HEK293T (cell line): ENCODE results near the gene LNPK.
"Not testable (repeated sequence)": the region's sequence is repeated elsewhere in the genome, so short reads cannot be mapped to it uniquely, and the experiment has no call there.

Experiments
- CTCF ChIA-PET: fragments of 350-600 bp; formaldehyde crosslinking; extraction: SDS; loops from one replicate; lab custom pipeline; 2021; ENCODE audit warnings: antibody characterized with exemption, inconsistent platforms; lab: Yijun Ruan, JAX
- POLR2A ChIA-PET: fragments of 350-600 bp; formaldehyde crosslinking; extraction: SDS; loops from one replicate; lab custom pipeline; 2020; ENCODE audit warnings: antibody characterized with exemption, inconsistent platforms; lab: Yijun Ruan, JAX
- DNase-seq: peaks from one replicate; pipeline ENCODE4 v3.0.0; 2012; ENCODE audit warnings: mixed read lengths; ENCODE audit errors: extremely low spot score
- ARNT ChIP-seq: fragments of 450-650 bp; IDR thresholded peaks from 2 replicates; pipeline ENCODE4 v1.6.1; 2017; ENCODE audit warnings: mild to moderate bottlenecking
- BHLHE40 ChIP-seq: fragments of 450-650 bp; IDR thresholded peaks from 2 replicates; pipeline ENCODE4 v1.6.1; 2016; ENCODE audit warnings: mild to moderate bottlenecking, moderate library complexity, borderline replicate concordance
- CTBP1 ChIP-seq: fragments of 450-650 bp; IDR thresholded peaks from 2 replicates; pipeline ENCODE4 v1.6.1; 2016; ENCODE audit warnings: borderline replicate concordance
- ELF4 ChIP-seq: fragments of 450-650 bp; IDR thresholded peaks from 2 replicates; pipeline ENCODE4 v1.6.1; 2017; ENCODE audit warnings: antibody characterized with exemption
- FOXA1 ChIP-seq: fragments of 450-650 bp; IDR thresholded peaks from 2 replicates; pipeline ENCODE4 v1.6.1; 2016; ENCODE audit warnings: mild to moderate bottlenecking
- FOXK2 ChIP-seq: fragments of 450-650 bp; IDR thresholded peaks from 2 replicates; pipeline ENCODE4 v1.6.1; 2016; ENCODE audit warnings: mild to moderate bottlenecking
- FOXM1 ChIP-seq: fragments of 450-650 bp; IDR thresholded peaks from 2 replicates; pipeline ENCODE4 v1.6.1; 2017; ENCODE audit warnings: mild to moderate bottlenecking, borderline replicate concordance
- HDGF ChIP-seq: fragments of 450-650 bp; IDR thresholded peaks from 2 replicates; pipeline ENCODE4 v1.6.1; 2017; ENCODE audit warnings: antibody characterized with exemption, borderline replicate concordance
- L3MBTL2 ChIP-seq: fragments of 450-650 bp; conservative IDR thresholded peaks from 2 replicates; pipeline ENCODE4 v1.6.1; 2016; ENCODE audit warnings: mild to moderate bottlenecking
- LEF1 ChIP-seq: fragments of 450-650 bp; IDR thresholded peaks from 2 replicates; pipeline ENCODE4 v1.6.1; 2017; ENCODE audit warnings: mild to moderate bottlenecking, borderline replicate concordance
- NFRKB ChIP-seq: fragments of 450-650 bp; IDR thresholded peaks from 2 replicates; pipeline ENCODE4 v1.6.1; 2016; ENCODE audit warnings: mild to moderate bottlenecking, moderate library complexity
- SP1 ChIP-seq: fragments of 450-650 bp; IDR thresholded peaks from 2 replicates; pipeline ENCODE4 v1.6.1; 2017
- SUZ12 ChIP-seq: fragments of 450-650 bp; IDR thresholded peaks from 2 replicates; pipeline ENCODE4 v1.6.1; 2016; ENCODE audit warnings: mild to moderate bottlenecking
- TARDBP ChIP-seq: fragments of 450-650 bp; IDR thresholded peaks from 2 replicates; pipeline ENCODE4 v1.6.1; 2016
- ZNF384 ChIP-seq: fragments of 450-650 bp; IDR thresholded peaks from 2 replicates; pipeline ENCODE4 v1.6.1; 2016
- TF ChIP-seq, protein P1 (sequence below): fragments of 450-650 bp; IDR thresholded peaks from 2 replicates; pipeline ENCODE4 v1.6.1; 2016

Gene LNPK

DNA sequence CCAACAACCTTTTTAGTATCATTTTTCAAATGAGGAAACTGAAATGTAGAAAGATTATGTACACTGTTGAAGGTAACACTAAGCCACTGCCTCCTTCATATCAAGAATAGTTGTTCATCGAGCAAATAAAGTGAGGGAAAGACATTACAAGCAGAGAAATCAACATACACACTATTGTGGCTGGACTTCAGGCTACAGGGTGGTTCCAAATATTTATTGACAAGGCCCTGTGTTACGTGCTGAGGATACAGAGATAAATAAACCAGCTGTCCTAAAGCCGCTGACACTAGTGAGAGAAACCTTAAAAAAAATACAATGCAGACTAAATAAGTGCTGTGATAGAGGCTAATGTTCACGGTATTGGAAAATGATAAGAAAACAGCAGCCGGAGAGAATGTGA, 1.9 kb upstream of the LNPK start:
- CTCF ChIA-PET: no interaction called here
- TF ChIP-seq, protein P1, sequence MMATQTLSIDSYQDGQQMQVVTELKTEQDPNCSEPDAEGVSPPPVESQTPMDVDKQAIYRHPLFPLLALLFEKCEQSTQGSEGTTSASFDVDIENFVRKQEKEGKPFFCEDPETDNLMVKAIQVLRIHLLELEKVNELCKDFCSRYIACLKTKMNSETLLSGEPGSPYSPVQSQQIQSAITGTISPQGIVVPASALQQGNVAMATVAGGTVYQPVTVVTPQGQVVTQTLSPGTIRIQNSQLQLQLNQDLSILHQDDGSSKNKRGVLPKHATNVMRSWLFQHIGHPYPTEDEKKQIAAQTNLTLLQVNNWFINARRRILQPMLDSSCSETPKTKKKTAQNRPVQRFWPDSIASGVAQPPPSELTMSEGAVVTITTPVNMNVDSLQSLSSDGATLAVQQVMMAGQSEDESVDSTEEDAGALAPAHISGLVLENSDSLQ: no peak
- TF ChIP-seq ZNF384: no peak
- TF ChIP-seq ARNT: no peak
- TF ChIP-seq L3MBTL2: no peak
- POLR2A ChIA-PET: no interaction called here
- no peak for DNase-seq

- no peak for TF ChIP-seq BHLHE40
- TF ChIP-seq SUZ12: no peak
- TF ChIP-seq FOXK2: no peak
- TF ChIP-seq, protein P1: peak; percentile 75
- TF ChIP-seq FOXM1: no peak
- TF ChIP-seq SP1: no peak
- TF ChIP-seq NFRKB: no peak
- TF ChIP-seq ARNT: no peak
- POLR2A ChIA-PET: interaction anchor here (1.0 to 2.7 kb wide), 8 partner anchors 7 to 313 kb away, joined by 3 to 10 read pairs (median 4); no protein-coding TSS in a partner anchor
- DNase-seq: peak; percentile 33
- CTCF ChIA-PET: no interaction called here
These were observed 682 bp upstream of the LNPK start for GRCh38 chr2:176002688-176003210.

DNA sequence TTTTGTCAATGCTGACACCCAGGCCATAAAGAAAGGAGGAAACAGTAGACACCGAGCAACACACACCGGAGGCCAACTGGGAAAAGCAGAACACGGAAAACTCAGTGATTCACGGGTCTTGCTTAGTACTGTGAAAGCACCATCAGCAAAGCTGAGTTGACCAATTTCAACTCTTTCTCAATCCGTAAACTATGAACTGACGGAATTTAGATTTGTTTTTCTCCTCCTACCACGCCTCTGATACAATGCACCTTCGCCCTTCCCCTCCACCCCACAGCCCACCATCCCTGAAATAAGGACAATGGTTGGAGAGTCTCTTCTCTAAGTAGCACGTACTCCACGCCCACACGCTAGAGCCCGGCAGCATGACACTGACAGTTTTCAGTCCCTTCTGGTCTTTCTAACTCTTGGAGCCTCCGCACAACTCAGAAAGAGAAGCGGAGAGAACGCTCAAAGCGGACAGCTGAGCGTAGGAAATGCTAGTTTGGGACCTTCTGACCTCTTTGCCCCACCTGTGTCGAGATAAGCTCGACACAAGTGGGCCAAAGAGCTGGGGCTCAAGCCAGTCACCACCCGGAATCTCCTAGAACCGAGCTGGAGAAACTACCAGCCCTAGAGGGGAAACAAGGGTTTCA, 669 bp downstream of the LNPK start:
- POLR2A ChIA-PET: interaction anchor here (0.6 to 2.7 kb wide), 15 partner anchors 9 to 428 kb away, joined by 3 to 10 read pairs (median 3); partner anchors contain the start of gene HOXD13
- peak; percentile 37 for DNase-seq
- CTCF ChIA-PET: interaction anchor here (1.1 kb wide), 1 partner anchor 311 kb away, joined by 6 read pairs; no protein-coding TSS in a partner anchor
- TF ChIP-seq FOXM1 (no peak), ELF4 (no peak), HDGF (no peak), FOXA1 (no peak), NFRKB (no peak), FOXK2 (no peak), ZNF384 (no peak), L3MBTL2 (no peak), SP1 (no peak)

DNA sequence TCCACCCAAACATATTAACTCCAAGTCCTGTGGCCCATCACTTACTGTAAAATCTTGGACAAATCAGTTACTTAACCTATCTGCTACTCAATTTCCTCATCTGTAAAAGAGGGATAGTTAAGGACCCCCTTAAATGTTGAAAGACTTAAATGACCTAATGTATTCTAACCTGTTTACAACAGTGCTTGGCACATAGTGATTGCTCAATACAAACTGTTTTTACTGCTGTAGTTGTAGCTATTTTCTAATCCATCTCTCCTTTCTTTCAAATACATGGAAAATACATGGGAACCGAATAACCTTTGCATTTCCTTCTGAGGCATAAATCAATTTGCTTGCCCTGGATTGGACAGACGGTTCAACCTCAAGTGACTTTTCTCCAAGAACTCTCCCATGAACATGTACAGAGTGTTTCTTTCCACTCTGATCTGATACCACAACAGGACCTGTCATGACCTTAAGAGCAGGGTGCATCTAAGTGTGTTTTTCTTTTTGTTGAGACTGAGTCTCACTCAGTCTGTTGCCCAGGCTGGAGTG, 2.7 kb downstream of the LNPK start:
- no peak for TF ChIP-seq ZNF384
- TF ChIP-seq SUZ12: no peak
- TF ChIP-seq LEF1: no peak
- TF ChIP-seq BHLHE40: no peak
- TF ChIP-seq, protein P1: peak; percentile 49
- no peak for TF ChIP-seq FOXK2
- no peak for DNase-seq
- ChIA-PET CTCF (no interaction called here), POLR2A (no interaction called here)

DNA sequence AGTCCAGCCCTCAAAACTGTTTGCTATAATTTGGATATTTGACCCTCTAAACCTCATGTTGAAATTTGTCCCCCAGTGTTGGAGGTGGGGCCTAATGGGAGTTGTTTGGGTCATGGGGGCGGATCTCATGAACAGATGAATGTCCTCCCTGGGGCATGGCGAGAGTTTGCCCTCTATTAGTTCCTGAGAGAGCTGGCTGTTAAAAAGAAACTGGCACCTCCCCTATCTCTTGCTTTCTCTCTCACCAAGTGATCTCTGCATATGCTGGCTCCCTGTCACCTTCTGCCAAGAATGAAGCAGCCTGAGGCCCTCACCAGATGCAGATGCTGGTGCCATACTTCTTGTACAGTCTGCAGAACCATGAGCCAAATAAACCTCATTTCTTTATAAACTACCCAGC, 12.0 kb downstream of the LNPK start:
- CTCF ChIA-PET: no interaction called here
- POLR2A ChIA-PET: no interaction called here
- no peak for DNase-seq
- TF ChIP-seq HDGF (no peak), CTBP1 (no peak)

DNA sequence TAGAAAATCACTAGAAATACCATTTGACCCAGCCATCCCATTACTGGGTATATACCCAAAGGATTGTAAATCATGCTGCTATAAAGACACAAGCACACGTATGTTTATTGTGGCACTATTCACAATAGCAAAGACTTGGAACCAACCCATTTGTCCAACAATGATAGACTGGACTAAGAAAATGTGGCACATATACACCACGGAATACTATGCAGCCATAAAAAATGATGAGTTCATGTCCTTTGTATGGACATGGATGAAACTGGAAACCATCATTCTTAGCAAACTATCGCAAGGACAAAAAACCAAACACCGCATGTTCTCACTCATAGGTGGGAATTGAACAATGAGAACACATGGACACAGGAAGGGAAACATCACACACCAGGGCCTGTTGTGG, 14.9 kb downstream of the LNPK start:
- CTCF ChIA-PET: interaction anchor here (0.5 to 0.7 kb wide), 2 partner anchors 94 to 367 kb away, joined by 3 read pairs; no protein-coding TSS in a partner anchor
- POLR2A ChIA-PET, DNase-seq: not testable (repeated sequence)

- TF ChIP-seq L3MBTL2 (no peak), TARDBP (no peak), ARNT (no peak), BHLHE40 (no peak), FOXM1 (no peak), ELF4 (no peak), FOXK2 (no peak)
- TF ChIP-seq, protein P1: no peak
- ChIA-PET POLR2A (no interaction called here), CTCF (no interaction called here)
- DNase-seq: no peak
These were observed 17.2 kb downstream of the LNPK start for GRCh38 chr2:175984846-175985245.
